ENCODE measurements around the gene POLR1A. TPM values are rescaled to one million over a fixed set of nuclear protein-coding genes. Genes with fewer than 3 reads are reported as not detected.

POLR1A gene
- total RNA-seq, 1 donor: 17.4 TPM

DNA sequence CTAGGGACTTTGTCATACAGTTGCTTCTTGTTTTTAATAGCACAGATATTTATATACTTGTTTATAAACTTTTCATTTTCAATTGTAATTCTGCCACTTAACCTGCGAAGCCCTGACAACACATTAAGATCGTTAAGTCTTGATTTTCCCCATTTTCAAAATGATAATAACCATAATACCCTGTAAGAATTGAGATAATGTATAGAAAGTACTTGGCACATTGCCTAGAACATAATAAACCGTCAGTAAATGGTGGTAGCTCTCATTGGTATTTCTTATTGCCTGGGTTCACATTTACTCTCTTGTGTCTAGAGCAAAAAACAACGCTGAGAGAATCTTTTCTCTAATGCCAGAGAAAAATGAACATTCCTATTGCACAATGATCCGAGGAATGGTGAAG is 19.0 kb upstream of the POLR1A start:
- Histone ChIP-seq H3K4me1 (ENCODE audit: insufficient read depth, low read length) (no peaks in the 10 kb centered on the region), H3K9me3 (ENCODE audit: low read depth, low read length) (no peaks in the 10 kb centered on the region), H3K27me3 (ENCODE audit: insufficient read depth, low read length) (no peaks in the 10 kb centered on the region), H3K4me2 (ENCODE audit: insufficient read depth, low read length) (no peak overlapping the region), H2AFZ (ENCODE audit: low read length) (no peak overlapping the region), H4K20me1 (ENCODE audit: insufficient read depth, low read length) (no peaks in the 10 kb centered on the region), H3K4me3 (ENCODE audit: insufficient read depth, low read length) (no peak overlapping the region), H3K36me3 (ENCODE audit: insufficient read depth, low read length) (peaks cover 96% of the 10 kb centered on the region), H3K27ac (ENCODE audit: low read depth, low read length) (no peak overlapping the region), H3K79me2 (ENCODE audit: insufficient read depth, low read length) (peaks cover 2% of the 10 kb centered on the region)
- TF ChIP-seq, protein P1, sequence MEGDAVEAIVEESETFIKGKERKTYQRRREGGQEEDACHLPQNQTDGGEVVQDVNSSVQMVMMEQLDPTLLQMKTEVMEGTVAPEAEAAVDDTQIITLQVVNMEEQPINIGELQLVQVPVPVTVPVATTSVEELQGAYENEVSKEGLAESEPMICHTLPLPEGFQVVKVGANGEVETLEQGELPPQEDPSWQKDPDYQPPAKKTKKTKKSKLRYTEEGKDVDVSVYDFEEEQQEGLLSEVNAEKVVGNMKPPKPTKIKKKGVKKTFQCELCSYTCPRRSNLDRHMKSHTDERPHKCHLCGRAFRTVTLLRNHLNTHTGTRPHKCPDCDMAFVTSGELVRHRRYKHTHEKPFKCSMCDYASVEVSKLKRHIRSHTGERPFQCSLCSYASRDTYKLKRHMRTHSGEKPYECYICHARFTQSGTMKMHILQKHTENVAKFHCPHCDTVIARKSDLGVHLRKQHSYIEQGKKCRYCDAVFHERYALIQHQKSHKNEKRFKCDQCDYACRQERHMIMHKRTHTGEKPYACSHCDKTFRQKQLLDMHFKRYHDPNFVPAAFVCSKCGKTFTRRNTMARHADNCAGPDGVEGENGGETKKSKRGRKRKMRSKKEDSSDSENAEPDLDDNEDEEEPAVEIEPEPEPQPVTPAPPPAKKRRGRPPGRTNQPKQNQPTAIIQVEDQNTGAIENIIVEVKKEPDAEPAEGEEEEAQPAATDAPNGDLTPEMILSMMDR (IDR thresholded peaks at IDR 0.05; ENCODE audit: extremely low read depth, low read depth, low read length): no peak
- no peak for DNase-seq (ENCODE audit: insufficient read length, low spot score, missing footprints)

DNA sequence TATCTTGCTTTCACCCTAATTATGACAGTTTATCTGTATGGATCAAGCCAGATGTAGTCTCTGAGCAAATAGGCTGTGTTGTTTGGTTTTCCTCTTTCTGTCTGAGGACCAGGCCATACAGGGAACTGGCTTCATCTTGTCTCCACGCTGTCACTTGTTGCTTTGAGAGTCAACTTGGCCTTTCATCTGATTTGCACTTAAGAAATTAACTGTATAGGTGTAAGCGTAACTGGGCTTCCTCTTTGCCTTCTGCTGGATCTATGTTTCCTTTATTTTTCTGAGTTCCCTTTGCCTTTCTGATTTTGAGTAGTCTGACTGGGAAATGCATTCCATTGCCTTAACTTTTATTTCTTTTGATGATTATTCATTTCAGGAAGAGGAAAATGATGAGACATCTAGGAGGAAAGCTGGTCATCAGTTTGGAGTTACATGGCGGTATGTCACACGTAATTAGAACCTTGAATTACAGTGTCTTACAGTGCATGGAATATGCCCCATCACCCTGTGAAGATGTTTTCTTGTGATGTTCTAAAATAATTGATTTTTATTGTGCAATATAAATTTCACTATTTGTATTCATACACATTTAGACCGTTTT is 17.7 kb upstream of the POLR1A start:
- Histone ChIP-seq H3K4me2 (ENCODE audit: insufficient read depth, low read length) (no peak overlapping the region), H4K20me1 (ENCODE audit: insufficient read depth, low read length) (no peaks in the 10 kb centered on the region), H3K79me2 (ENCODE audit: insufficient read depth, low read length) (peaks cover 2% of the 10 kb centered on the region), H3K27ac (ENCODE audit: low read depth, low read length) (no peak overlapping the region), H3K9me3 (ENCODE audit: low read depth, low read length) (no peaks in the 10 kb centered on the region), H3K27me3 (ENCODE audit: insufficient read depth, low read length) (no peaks in the 10 kb centered on the region), H3K4me3 (ENCODE audit: insufficient read depth, low read length) (no peak overlapping the region), H2AFZ (ENCODE audit: low read length) (no peak overlapping the region), H3K36me3 (ENCODE audit: insufficient read depth, low read length) (peaks cover 96% of the 10 kb centered on the region), H3K4me1 (ENCODE audit: insufficient read depth, low read length) (no peaks in the 10 kb centered on the region)
- DNase-seq (ENCODE audit: insufficient read length, low spot score, missing footprints): no peak
- TF ChIP-seq, protein P1 (IDR thresholded peaks at IDR 0.05; ENCODE audit: extremely low read depth, low read depth, low read length): no peak

DNA sequence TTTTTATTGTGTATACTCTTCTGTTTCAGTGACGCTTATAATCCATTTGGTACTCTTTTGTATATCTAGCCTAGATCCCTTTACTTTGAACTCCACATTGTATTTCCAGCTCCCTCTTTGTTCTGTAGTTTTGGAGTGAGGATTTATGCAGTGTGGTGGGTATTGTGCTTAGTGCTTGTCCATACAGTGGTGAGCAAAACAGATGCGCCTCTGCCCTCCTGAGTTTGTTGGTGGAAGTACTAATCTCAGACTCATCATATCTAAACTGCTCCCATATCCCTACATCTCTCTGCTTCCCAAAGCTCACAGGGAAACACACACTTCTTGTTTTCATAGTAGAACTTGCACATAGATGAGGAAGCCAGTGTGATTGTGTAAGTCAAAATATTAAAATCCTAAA is 12.4 kb upstream of the POLR1A start:
- Histone ChIP-seq H3K27ac (ENCODE audit: low read depth, low read length) (no peak overlapping the region), H4K20me1 (ENCODE audit: insufficient read depth, low read length) (no peaks in the 10 kb centered on the region), H3K4me3 (ENCODE audit: insufficient read depth, low read length) (no peak overlapping the region), H3K36me3 (ENCODE audit: insufficient read depth, low read length) (peaks cover 81% of the 10 kb centered on the region), H3K4me1 (ENCODE audit: insufficient read depth, low read length) (peaks cover 16% of the 10 kb centered on the region), H3K27me3 (ENCODE audit: insufficient read depth, low read length) (no peaks in the 10 kb centered on the region), H3K79me2 (ENCODE audit: insufficient read depth, low read length) (peaks cover 23% of the 10 kb centered on the region), H2AFZ (ENCODE audit: low read length) (no peak overlapping the region), H3K9me3 (ENCODE audit: low read depth, low read length) (no peaks in the 10 kb centered on the region), H3K4me2 (ENCODE audit: insufficient read depth, low read length) (no peak overlapping the region)
- DNase-seq (ENCODE audit: insufficient read length, low spot score, missing footprints): no peak
- TF ChIP-seq, protein P1 (IDR thresholded peaks at IDR 0.05; ENCODE audit: extremely low read depth, low read depth, low read length): no peak

DNA sequence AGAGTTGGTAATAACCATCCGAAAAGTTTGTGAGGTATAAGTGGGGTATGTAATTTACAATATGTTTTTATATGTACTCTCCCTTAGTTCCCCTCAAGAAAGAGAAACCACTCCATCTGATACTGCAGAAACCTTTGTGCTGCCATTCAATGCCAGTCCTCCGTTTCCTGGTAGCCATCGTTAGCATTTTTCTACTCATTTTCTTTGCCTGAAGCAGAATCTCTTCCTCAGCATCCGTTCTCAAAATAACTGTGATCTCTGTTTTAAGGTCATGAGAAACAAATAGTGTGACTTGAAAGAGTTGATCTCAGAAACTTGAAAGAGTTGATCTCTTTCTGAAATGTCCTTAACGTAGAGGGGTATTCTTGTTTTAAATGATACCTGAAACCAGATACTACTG is 1.3 kb upstream of the POLR1A start:
- Histone ChIP-seq H3K4me2 (ENCODE audit: insufficient read depth, low read length) (peak overlapping the region; percentile 91), H3K9me3 (ENCODE audit: low read depth, low read length) (no peaks in the 10 kb centered on the region), H3K4me3 (ENCODE audit: insufficient read depth, low read length) (peak overlapping the region; percentile 86), H3K27ac (ENCODE audit: low read depth, low read length) (peak overlapping the region; percentile 95), H3K4me1 (ENCODE audit: insufficient read depth, low read length) (peaks cover 18% of the 10 kb centered on the region), H2AFZ (ENCODE audit: low read length) (no peak overlapping the region), H3K79me2 (ENCODE audit: insufficient read depth, low read length) (peaks cover 82% of the 10 kb centered on the region), H4K20me1 (ENCODE audit: insufficient read depth, low read length) (peaks cover 2% of the 10 kb centered on the region), H3K27me3 (ENCODE audit: insufficient read depth, low read length) (no peaks in the 10 kb centered on the region), H3K36me3 (ENCODE audit: insufficient read depth, low read length) (peaks cover 17% of the 10 kb centered on the region)
- no peak for DNase-seq (ENCODE audit: insufficient read length, low spot score, missing footprints)
- TF ChIP-seq, protein P1 (IDR thresholded peaks at IDR 0.05; ENCODE audit: extremely low read depth, low read depth, low read length): no peak
